ENCODE measurements around the gene NID1.

NID1 gene, protein sequence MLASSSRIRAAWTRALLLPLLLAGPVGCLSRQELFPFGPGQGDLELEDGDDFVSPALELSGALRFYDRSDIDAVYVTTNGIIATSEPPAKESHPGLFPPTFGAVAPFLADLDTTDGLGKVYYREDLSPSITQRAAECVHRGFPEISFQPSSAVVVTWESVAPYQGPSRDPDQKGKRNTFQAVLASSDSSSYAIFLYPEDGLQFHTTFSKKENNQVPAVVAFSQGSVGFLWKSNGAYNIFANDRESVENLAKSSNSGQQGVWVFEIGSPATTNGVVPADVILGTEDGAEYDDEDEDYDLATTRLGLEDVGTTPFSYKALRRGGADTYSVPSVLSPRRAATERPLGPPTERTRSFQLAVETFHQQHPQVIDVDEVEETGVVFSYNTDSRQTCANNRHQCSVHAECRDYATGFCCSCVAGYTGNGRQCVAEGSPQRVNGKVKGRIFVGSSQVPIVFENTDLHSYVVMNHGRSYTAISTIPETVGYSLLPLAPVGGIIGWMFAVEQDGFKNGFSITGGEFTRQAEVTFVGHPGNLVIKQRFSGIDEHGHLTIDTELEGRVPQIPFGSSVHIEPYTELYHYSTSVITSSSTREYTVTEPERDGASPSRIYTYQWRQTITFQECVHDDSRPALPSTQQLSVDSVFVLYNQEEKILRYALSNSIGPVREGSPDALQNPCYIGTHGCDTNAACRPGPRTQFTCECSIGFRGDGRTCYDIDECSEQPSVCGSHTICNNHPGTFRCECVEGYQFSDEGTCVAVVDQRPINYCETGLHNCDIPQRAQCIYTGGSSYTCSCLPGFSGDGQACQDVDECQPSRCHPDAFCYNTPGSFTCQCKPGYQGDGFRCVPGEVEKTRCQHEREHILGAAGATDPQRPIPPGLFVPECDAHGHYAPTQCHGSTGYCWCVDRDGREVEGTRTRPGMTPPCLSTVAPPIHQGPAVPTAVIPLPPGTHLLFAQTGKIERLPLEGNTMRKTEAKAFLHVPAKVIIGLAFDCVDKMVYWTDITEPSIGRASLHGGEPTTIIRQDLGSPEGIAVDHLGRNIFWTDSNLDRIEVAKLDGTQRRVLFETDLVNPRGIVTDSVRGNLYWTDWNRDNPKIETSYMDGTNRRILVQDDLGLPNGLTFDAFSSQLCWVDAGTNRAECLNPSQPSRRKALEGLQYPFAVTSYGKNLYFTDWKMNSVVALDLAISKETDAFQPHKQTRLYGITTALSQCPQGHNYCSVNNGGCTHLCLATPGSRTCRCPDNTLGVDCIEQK

DNA sequence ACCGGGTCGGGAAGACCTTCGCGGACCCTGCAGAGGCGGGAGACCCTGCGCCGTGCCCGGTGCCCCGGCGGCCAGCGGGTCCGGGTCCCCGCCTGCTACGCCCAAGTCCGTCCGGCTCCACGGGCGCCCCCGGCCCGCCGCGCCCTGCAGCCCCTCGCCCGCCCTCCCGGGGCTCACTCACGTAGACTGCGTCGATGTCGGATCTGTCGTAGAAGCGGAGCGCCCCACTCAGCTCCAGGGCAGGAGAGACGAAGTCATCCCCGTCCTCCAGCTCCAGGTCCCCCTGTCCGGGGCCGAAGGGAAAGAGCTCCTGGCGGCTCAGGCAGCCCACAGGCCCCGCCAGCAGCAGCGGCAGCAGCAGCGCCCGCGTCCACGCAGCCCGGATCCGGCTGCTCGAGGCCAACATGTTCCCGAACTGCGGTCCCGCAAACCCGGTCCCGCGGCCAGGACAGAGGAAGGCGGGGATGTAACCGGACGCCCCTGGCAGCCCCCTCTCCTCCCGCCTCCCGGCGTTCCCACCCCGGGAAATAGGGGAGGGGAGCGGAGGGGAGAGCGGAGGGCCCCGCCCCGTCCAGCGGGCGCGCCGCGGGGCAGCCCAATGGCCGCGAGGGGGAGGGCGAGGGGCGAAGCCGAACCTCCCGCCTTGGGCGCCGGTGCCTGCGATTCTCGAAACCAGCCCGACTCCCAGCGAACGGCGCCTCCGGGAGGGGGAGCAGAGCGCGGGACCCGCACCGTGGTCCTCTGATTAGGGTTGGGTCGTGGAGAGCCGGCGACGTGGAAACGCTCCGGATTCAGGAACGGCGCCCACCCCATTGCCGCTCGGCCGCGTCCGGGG lies at the start of gene NID1:
TSS of gene NID1 (minus strand) at position 417 of the 835 bp plus-strand sequence. CDS start at position 406, 11 bp downstream.
- peak; percentile 86 for DNase-seq

DNA sequence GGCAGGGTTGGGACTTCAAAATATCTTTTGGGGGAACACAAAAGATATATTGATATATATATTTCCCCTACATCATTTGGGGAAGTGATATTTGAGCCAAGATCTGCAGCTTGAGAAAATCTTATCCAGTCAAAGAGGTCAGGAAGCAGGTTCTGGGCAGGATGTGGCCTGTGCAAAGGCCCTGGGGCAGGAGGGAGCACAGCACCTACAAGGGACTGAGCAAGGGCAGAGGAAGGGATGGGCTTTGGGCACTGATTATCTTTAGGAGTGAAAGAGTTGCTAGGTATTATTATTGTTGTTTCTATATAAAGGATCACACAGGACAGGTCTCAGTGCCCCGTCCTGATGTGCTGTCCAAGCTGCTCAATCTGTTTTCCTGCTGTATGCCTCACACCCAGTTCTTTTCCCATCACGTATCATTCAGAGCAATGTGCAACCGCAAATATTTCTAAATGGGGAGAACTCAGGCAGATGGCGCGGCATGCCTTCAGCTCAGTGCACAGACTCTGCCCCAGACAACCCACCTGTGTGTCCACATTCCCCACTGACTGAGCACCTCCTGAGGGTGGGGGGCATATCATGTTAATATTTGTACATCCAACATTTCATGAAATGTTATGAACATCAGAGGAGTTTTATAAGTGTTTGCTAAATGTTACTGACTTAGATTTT lies 49.3 kb upstream of the NID1 start:
- no peak for DNase-seq

DNA sequence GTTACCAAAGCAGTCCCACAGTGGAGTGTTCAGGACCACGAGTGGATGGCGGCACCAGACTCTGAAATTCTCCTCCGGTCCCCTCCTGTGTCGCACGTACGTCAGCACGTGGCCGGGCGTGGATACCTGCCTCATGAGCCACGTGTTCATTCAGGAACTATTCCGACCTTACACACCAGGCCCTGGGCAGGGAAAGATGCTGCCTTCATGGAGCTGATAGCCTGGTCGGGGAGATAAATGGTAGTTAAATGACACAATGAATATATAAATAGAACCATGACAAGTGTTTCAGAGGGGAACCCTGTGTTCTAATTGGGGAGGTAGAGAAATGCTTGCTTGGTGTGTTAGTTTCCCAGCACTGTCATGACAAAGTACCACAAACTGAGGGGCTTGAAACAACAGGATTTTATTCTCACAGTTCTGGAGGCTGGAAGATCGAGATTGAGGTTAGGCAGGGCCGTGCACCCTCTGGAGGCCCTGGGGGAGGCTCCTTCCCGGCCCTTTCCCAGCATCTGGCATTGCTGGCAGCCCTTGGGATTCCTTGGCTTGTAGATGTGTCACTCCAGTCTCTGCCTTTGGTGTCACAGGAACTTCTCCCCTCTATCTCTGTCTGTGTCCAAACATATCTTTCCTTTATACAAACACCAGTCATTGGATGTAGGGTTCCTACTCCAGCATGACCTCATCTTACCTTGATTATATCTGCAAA lies 48.6 kb upstream of the NID1 start:
- DNase-seq, result no peak

DNA sequence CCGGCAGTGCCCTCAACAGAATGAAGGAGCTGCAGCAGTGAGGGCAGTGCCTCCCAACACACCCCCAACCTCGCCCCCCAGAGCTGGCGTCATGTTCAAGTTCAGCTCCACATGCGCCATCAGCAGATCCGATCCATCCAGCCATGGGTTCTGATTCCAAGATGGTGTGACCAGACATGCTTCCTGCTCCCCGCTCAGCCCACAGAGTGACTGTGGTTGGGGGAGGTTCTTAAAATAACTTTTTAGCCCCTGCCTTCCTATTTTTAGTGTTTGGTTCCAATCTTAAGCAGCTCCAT lies 47.4 kb upstream of the NID1 start:
- no peak for DNase-seq

DNA sequence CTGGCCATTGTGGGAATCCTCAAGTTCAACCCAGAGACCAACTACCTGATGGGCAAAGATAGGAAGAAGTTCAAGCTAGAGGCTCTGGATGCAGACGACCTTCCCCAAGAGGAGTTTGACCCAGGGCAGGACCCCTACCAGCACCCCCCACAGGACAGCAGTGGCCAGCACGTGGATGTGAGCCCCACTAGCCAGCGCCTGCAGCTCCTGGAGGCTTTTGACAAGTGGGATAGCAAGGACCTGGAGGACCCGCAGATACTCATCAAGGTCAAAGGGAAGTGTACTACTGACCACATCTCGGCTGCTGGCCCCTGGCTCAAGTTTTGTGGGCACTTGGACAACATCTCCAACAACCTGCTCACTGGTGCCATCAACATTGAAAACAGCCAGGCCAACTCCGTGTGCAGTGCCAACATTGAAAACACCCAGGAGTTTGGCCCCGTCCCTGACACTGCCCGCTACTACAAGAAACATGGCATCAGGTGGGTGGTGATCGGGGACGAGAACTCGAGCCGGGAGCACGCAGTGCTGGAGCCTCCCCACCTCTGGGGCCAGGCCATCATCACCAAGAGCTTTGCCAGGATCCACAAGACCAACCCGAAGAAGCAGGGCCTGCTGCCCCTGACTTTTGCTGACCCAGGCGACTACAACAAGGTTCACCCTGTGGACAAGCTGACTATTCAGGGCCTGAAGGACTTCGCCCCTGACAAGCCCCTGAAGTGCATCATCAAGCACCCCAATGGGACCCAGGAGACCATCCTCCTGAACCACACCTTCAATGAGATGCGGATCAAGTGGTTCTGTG lies 46.8 kb upstream of the NID1 start:
- no peak for DNase-seq

DNA sequence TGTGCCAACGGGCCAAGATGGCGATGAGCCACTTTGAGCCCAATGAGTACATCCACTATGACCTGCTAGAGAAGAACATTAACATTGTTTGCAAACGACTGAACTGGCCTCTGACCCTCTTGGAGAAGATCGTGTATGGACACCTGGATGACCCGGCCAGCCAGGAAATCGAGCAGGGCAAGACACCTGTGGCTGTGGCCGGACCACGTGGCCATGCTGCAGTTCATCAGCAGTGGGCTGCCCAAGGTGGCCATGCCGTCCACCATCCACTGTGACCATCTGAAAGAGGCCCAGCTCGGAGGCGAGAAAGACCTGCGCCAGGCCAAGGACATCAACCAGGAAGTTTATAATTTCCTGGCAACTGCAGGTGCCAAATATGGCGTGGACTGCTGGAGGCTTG lies 45.2 kb upstream of the NID1 start:
- DNase-seq, result no peak

DNA sequence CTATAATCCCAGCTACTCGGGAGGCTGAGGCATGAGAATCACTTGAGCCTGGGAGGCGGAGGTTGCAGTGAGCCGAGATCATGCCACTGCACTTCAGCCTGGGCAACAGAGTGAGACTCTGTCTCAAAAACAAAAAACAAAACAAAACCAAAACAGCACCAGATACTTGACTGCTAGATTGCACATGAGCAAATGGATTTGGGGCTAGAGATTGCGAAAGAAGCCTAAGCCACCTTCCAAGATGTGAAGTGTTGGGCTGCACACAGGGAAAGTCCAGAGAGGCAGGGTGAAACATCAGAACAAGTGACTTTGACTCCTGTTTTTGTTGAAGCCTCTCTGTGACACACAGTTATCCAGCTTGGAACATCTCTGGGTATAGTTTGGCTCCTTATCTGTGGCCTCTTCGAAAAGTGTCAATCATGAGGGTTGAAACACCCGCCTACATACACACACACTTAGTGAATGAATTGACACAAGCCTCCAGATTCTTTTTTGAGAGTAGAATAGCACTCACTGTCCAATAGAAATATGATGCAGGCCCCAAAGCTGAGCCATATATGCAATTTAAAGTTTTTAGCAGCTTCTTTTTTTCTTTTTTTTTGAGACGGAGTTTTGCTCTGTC lies 43.2 kb upstream of the NID1 start:
- DNase-seq, result no peak

DNA sequence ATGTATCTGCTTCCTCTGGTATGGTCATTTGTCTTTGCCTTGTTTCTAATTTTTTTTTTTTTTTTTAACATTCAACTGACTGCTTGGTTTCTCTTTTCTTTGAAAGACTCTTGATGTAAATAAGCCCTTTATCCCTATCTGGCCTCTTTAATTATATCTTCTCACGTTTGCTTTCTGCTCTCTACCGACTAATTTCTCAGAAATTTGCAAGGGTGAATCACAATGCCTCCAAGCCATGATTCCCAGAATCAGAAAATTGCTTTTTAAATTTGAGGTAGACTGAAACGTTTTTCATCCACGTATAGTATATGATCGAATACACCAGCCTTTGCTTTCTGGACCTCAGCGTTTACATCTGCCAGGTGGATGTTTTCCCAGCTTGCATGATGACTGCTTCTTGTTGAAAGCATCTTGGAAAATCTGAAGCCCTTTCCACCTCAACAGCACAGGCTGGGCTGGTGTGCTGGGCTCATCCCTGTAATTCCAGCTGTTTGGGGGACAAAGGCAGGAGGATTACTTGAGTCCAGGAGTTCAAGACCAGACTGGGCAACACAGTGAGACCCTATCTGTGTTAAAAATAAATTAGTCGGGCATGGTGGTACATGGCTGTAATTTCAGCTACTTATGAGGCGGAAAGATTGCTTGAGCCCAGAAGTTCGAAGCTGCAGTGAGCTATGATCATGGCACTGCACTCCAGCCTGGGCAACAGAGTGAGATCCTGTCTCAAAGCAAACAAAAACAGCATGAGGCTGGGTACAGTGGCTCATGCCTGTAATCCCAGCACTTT lies 42.4 kb upstream of the NID1 start:
- no peak for DNase-seq

DNA sequence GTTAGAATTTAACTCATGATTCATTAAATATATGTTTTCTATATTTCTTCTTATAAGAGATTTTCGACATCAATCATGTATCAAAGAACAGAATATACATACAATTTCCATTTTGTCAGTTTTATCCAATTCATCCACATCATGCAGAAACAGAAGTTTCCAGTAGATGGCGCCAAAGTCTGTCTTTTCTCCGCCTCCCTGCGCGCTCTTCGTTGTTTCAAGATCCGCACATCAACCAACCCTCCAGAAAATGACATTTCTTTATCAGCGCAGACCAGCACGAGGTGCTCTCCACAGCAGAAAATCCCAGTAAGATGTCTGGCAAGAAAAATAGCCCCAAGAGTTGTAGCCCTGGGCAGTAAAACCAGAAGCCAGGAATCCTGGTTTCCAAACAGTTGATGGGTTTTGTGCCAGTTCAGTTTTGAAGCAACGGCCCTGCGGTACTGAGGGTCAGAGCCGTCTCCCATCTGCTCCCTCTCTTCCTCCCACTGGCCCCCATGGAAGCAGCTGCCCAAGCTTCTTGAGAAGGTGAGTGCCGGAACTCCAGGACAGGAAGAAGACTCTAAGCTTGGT lies 38.8 kb upstream of the NID1 start:
- DNase-seq, result peak; percentile 47

DNA sequence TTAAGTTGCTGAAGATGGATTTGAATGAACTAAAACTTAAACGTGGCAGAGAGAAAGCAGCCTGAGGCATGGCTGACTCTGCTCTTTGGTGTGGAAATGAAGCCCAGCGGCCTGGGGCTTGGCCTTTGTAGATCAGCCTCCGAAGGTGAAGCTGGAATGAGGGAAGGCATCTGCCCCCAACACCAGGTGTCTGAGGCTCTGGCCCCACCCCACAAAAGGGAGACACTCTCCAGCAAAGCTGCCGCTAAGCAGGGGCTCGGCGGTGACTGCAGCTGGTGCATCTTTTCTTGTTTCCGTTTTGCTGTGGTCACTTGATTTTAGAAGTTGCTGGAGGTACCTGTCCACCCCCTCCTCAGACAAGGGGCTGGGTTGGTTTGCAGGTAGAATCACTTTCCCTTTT lies 38.2 kb upstream of the NID1 start:
- no peak for DNase-seq

DNA sequence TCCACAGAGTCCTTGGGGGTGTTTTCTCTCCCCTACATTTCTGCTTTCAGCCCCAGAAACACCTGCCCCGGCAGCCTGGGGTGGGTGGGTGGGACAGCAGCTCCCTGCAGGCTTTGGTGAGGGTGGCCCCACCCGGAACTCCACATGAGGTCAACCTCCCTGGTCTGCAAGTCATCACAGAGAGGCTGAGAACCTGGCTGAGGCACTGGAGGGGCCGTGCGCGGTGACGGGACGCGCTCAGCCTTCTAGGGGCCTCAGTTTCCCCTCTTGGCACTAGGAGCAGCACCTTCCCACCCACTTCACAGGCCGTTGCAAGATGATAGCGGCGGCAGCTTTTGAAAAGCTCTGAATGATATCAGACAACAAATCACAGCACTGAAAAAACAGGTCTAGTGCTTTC lies 37.7 kb upstream of the NID1 start:
- no peak for DNase-seq

DNA sequence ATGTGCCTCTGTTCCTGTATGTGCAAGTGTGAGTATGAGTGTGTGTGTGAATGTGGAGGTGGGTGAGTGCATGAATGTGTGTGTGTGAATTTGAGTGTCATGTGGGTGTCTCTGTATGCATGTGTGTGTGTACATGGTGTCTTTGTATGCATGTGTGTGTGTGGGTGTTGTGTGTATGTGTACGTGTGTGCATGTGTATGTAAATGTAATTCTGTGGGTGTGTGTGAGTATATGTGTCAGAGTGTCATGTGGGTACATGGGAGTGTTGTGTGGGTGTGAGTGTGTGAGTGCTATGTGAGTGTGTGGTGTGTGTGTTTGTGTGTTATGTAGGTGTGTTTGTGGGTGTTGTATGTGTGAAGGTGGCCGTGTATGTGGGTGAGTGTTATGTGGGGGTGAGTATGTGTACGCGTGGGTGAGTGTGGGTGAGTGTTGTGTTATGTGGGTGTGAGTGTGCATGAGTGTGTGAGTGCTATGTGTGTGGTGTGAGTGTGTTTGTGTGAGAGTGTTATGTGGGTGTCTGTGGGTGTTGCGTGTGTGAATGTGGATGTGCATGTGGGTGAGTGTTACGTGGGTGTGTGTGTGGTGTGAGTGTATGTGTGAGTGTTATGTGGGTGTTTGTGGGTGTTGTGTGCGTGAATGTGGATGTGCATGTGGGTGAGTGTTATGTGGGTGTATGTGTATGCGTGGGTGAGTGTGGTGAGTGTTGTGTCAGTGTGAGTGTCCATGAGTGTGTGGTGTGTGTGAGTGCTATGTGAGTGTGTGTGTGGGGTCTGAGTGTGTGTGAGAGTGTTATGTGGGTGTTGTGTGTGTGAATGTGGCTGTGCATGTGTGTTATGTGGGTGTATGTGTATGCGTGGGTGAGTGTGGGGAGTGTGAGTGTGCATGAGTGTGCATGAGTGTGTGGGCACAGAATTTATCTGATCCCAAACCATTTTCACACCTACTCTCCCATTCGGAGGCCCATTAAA lies 36.6 kb upstream of the NID1 start:
- DNase-seq, result no peak

DNA sequence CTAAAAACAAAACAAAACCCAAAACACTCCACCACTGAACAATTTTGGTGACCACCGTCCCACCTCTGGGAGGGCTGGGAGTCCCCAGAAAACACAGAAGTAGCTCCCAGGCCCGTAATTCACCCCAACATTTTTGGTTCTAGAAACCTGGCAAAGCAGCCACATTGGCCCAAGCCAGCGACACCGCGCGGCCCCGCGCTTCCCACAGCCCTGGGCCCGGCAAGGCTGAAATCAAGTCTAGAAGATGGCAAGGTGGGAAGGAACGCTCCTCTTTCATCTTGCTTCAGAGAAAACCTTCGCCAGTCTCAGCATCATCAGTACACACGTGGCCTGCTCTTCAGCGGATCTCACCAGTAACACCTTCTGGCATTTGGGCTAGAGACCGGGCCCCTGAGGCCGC lies 35.9 kb upstream of the NID1 start:
- DNase-seq, result no peak

DNA sequence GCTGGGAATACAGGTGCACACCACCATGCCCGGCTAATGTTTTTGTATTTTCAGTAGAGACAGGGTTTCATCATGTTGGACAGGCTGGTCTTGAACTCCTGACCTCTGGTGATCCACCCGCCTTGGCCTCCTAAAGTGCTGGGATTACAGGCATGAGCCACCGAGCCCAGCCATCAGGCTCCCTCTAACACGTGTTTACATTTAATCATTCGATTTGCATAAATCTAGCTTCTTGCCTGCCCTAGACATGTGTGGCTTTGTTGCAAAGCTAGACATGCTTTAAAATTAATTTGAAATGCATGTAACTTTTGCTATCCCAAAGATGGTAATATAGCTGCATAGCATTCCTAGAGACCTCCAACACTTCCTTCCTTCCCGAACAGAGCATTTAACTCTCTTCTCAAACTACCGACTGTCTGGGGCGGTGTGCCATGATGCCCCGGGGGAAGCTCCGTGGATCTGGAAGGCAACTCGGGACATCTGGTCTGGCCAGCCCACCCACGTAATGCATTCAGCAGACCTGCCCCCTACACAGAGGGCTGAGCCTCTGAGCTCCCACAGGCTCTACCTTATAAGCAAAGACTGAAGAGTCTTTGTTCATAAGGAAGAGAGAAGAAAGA lies 34.6 kb upstream of the NID1 start:
- DNase-seq, result peak; percentile 60

DNA sequence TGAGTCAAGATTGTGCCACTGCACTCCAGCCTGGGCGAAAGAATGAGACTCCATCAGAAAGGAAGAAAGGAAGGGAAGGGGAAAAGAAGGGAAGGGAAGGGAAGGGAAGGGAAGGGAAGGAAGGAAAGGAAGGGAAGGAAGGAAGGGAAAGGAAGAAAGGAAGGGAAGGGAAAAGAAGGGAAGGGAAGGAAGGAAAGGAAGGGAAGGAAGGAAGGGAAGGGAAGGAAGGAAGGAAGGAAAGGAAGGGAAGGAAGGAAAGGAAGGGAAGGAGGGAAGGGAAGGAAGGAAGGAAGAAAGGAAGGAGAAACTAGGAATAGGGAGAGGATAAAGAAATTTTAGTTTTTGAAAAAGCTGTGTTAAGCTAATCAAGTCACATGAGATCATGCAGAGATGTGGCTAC lies 33.4 kb upstream of the NID1 start:
- no peak for DNase-seq

DNA sequence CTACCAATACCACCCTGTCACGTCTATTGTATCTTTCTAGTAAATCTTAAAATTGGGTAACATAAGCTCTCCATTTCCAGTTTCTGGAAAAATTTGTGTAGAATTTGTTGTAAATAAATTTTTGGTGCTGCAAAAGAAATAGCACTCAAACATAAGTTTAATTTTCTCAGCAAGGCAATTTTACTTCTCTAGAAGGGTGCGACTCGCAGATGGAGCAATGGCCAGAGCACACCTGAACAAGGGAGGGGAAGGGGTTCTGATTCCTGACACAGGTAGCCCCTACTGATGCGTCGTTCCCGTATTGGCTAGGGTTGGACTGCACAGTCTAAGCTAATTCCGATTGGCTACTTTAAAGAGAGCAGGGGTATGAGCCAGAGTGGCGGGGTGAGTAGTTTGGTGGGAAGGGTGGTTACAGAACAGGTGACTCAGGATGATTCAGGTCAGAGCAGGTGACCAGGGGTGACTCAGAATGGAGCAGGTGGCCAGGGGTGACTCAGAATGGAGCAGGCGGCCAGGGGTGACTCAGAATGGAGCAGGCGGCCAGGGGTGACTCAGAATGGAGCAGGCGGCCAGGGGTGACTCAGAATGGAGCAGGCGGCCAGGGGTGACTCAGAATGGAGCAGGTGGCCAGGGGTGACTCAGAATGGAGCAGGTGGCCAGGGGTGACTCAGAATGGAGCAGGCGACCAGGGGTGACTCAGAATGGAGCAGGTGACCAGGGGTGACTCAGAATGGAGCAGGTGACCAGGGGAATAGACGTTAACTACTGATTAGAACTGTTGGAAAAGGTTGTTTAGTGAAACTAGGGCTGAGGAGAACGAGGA lies 32.0 kb upstream of the NID1 start:
- DNase-seq, result peak; percentile 18
